H1 (cell line): ENCODE data around the gene CIT. TPM values are rescaled to one million over a fixed set of nuclear protein-coding genes. Genes with fewer than 3 reads are reported as not detected.

Experiments
- ATF2 ChIP-seq: IDR thresholded peaks from 2 replicates; pipeline ENCODE4 v1.6.1; 2012; ENCODE audit warnings: low read length, inconsistent platforms
- CHD7 ChIP-seq: fragments of 300-600 bp; sonication (generic); IDR thresholded peaks from 2 replicates; pipeline ENCODE4 v1.7.1; 2012; ENCODE audit warnings: low read length, moderate library complexity, mild to moderate bottlenecking, inconsistent platforms; ENCODE audit not compliant: insufficient replicate concordance
- HDAC2 ChIP-seq, 2 experiments: fragments of 300-600 bp in 1 of 2; sonication (generic) in 1 of 2; IDR thresholded peaks; 2 replicates each; pipeline ENCODE4 v1.6.1; 2011 to 2012; ENCODE audit warnings: low read depth in 2 of 2, low read length in 2 of 2, mild to moderate bottlenecking in 2 of 2, moderate library complexity in 2 of 2, borderline replicate concordance in 1 of 2, inconsistent platforms in 1 of 2
- RAD21 ChIP-seq, 2 experiments: IDR thresholded peaks in 1 of 2; conservative IDR thresholded peaks in 1 of 2; 2 replicates each; pipeline ENCODE4 v1.6.1; 2011; ENCODE audit warnings: low read depth in 2 of 2, low read length in 2 of 2, improper control_type of control experiment in 1 of 2, inconsistent platforms in 1 of 2, mild to moderate bottlenecking in 1 of 2, moderate library complexity in 1 of 2
- RXRA ChIP-seq: IDR thresholded peaks from 2 replicates; pipeline ENCODE4 v1.6.1; 2011; ENCODE audit warnings: low read depth, mild to moderate bottlenecking, low read length, moderate library complexity; ENCODE audit not compliant: insufficient read depth
- SAP30 ChIP-seq: fragments of 300-600 bp; sonication (generic); IDR thresholded peaks from 2 replicates; pipeline ENCODE4 v1.7.1; 2012; ENCODE audit warnings: low read length, moderate library complexity, mild to moderate bottlenecking, inconsistent platforms; ENCODE audit not compliant: insufficient read depth, insufficient replicate concordance
- polyA plus RNA-seq, 7 experiments: library from polyadenylated mRNA; depleted of rRNA in 3 of 7; stranded (reverse) in 5 of 7; unstranded in 2 of 7; fragments of >200 nt in 5 of 7; fragments of 200-250 nt in 2 of 7; gene quantifications; 1 replicate in 5 of 7; 2 replicates in 1 of 7; 4 replicates in 1 of 7; pipeline versions ENCODE4 v1.2.1 to v1.2.3, GENCODE V29; 2011 to 2013; ENCODE audit warnings: missing spikeins in 2 of 7, mixed read lengths in 2 of 7
- total RNA-seq: library from RNA; stranded (reverse); fragmentation: NEBNext Ultra II Directional; extraction: Animal tissue kit (Norgen Biotek cat#: 25700); gene quantifications from 2 replicates; pipeline ENCODE4 v1.2.1, GENCODE V29; 2021

CIT gene
- total and polyA plus RNA-seq, 2 of the 8 experiments (the other 6 are each of a cell fraction or from before 2014, with no cell fraction given) = 17.1 to 60.9 TPM

GRCh38 chr12:119876761-119877638 is at the start of gene CIT (continued):
- TF ChIP-seq RAD21 (IDR thresholded peaks at IDR 0.05 in 1 of 2, conservative IDR thresholded peaks at IDR 0.05 in 1 of 2; ENCODE audit: low read depth in 2 of 2, low read length in 2 of 2) = peak; percentile 5 to 24; a peak in 2 of 4 replicates
- TF ChIP-seq HDAC2 (IDR thresholded peaks at IDR 0.05; ENCODE audit: borderline replicate concordance in 1 of 2, low read depth in 2 of 2, low read length in 2 of 2) = no peak
- no peak for TF ChIP-seq ATF2
- no peak for TF ChIP-seq SAP30
- no peak for TF ChIP-seq CHD7
- no peak for TF ChIP-seq RXRA
